Activated CD8-positive, alpha-beta memory T cell treated with anti-CD3 and anti-CD28 coated beads, Interleukin-2, amount 50 U/mL, for 4 hours (primary cell): Measurements from ENCODE around the gene ZNF521.

Source experiments
- DNase-seq: peaks from one replicate; pipeline ENCODE4 v3.0.0-alpha.2; 2020

The ZNF521 gene

DNA sequence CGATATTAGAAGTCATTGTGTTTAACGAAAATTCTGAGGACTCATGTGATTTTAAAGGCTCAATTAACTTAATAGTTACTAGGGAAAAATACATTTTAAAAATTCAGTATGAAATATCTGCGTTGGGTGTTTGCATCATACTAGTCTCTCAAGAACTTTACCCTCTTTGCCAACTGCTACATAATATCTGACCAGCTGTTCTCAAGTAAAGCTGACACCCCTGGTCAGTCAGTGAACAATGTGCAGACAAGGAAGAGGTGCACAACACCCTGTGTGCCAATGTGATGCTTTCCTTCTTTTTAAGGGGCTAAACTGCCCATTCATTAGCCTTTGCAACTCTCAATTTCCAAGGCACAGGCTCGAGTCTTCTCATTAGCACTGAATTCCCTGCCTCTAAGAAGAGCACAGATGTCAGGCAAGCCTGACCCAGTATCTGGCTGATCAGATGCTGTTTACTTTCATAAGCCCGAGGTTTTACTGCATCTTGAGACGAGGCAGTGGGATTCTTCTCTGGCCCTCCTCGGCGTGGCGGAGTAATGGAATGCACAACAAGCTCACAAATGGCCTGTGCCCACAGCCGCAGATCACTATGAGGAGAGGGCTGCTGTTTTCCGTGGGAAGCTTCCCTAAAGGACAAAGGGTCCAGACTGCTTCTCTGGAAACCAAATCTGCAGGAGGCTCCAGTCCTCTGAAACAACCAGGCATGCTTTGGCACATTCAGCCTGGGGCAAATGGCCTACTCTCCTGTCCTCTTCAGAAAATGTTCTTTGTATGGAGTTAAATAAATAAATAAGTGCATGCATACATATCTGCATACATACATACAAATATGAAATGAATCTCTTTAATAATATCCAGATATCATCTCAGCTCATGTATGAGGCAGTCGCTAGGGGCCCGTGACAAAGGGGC is 240.3 kb downstream of the ZNF521 start:
- no peak for DNase-seq

DNA sequence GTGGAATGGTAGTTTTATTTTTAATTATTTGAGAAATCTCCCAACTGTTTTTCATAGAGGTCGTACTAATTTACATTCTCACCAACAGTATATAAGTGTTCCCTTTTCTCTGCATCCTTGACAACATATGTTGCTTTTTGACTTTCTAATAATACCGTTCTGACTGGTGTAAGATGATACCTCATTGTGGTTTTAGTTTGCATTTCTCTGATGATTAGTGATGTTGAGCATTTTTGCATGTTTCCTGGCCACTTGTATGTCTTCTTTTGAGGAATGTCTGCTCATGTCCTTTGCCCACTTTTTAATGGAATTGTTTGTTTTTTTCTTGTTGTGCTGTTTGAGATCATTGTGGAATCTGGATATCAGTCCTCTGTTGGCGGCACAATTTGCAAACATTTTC is 242.5 kb downstream of the ZNF521 start:
- DNase-seq, result no peak

DNA sequence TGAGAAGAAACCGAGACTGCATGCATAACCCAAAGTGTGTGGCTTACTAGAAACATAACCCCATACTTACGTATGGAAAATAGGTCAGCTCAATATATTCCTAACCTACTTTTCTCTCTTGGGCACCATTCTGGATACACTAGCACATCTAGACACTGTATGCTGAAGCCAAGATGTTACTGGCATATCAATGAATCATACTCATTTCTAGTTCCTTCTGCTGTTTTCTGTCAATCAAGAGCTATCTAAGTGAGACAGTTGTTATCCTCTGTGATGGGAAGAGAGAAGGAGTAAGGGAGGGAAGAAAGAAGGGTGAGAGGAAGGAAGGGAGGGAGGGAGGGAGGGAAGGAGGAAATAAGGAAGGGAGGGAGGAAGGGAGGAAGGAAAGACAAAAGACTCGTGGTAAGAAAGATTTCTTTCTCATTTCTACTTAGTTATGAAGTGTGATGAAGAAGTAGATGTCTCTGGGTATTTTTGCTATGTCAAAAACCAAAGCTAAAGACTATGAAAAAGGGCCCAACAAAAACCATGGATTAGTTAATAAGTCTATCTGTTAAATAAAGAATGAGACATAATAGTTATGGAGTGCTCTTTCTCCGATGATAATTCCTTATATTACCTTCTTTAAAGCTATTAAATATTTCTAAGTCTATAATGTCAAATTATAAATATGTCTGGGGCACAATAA is 248.4 kb downstream of the ZNF521 start:
- no peak for DNase-seq

DNA sequence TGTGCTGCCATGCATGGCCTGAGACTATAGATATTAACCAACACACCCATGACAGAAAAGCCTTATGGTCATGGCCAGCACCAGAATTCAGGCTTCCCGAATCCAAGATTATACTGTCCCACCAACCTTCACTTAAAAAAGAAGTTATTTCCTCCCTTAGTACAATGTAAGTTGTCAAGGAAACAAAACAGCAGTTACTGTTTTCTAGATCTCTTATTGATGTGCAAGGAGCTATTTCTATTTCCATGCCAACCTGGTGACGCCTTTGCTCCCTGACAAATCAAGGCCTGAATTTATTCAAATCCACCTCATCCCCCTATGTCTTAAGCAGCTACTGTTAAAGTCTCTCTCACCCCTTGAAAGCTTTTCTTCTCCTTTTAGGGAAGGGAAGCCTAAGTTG is 249.3 kb downstream of the ZNF521 start:
- no peak for DNase-seq

DNA sequence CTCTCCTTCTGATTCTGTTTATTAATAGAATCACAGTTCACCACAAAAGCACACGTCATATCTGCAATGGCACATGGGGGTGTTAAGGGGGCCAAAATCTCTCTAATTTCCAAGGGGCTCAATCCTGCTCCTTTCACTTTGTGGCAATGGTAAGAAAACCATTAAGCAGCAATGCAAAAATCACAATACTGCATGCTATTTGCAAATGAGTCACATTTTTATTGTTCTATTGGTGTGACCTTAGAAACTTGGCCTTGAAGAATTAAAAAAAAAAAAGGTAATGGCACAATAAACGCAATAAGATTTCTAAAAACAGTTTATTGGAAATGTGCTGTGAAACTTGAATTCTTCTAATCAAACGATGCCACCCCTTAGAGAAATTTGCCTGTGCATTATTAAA is 251.5 kb downstream of the ZNF521 start:
- no peak for DNase-seq

DNA sequence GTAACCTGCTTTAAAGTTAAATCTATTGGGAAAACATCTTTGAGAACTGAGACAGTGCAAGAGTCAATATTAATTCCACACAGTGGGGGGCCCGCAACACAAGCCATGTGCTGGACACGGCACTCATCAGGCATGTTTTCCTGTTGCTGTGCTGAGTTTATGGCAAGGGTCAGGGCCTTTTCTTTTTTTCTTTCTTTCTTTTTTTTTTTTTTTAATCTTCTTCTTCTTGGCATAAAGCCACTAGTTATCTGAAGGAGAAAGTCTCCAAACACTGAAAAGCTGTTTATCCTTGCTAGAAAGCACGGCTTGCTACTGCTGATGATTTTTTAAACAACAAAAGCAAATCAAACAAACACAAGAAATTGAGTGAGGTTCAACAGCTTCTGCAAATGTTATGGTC is 252.1 kb downstream of the ZNF521 start:
- DNase-seq, result no peak

DNA sequence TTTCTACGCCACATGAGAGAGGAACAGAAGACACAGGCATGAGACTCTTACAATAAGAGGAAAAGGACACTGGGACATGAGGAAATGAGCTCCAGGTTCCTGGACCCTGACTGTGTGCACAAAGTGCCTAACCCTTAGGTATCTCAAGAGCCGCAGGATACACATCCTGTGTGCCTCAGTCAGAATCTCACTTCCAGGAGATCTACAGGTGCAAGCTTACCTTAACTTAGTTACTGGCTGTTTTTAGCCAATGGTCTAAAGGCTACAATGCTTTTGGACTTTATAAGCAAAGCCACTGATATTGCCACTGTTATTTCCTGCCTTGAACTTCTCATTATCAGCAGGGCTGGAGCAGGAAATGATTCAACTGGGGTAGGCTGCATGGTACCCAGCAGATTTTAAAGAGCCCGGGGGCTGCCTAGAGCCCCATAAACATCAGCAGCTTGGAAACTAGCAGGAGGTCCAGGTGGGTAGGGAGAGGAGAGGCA is 254.4 kb downstream of the ZNF521 start:
- DNase-seq, result no peak

DNA sequence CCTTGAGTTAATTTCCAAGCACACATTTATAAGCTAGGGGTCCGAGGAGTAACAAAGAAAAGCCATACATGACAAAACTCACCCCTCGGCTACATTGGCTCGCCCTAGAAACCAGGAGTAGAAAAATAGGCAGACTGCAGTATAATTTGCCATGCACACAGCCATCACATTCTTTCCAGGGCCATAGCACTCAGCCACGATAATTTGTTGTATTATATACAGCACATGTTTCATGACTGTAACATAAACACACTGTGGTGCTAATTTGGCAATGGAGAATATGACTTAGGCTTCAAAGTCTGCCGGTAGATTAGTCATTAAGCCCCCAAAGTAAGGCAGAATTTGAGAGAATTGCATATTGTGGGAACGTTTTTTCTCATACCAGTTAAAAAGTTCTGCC is 254.9 kb downstream of the ZNF521 start:
- no peak for DNase-seq

DNA sequence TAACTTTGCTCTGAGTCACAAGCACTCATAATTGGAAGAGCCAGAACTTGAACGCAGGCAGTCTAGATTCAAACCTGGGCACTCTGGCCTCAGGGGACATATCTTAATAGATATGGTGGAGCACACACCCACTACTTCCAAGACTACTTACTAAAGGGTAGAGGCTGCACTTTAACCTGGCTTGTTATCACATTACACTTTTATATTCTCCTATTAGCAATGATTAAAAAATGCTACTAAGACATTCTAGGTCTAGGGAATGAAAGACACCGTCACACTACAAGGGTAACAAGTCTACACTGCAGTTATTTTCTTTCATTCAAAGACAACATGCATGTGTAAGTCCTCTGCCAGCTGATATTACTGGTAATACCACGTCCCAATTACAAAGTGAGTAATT is 258.8 kb downstream of the ZNF521 start:
- no peak for DNase-seq

DNA sequence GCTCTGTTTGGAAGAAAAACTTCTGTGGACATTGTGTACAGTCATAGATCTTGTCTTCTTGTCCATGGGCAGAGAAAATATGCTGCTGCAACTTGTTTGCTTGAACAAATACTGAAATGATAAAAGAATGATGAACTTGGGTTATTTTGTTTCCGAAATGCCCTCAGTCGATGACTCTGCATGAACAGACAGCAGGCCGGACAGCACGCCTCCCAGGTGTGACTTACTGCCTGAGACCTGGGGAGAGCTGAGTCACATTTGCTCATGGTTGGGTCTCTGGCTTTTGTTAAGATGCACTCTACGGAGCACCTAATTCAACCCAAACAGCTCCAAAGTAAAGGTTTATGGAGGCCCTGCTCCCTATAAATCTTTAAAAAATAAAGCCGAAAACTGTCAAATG is 262.5 kb downstream of the ZNF521 start:
- no peak for DNase-seq

DNA sequence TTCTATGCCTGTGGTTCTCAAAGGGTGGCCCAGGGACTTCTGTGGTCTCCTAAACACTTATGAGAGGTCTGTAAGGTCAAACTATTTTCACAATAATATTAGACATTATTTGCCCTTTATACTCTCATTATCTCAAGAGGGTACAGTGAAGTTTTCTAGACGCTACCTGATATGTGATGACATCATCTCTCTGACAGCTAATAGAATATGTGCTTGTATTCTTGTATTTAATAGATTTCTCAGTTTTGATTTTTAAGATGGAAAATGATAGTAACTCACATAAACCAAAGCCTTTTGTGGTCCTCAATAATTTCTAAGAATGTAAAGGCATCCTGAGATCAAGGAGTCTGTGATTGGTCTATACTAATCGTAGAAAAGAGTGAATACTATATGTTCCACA is 265.1 kb downstream of the ZNF521 start:
- no peak for DNase-seq

DNA sequence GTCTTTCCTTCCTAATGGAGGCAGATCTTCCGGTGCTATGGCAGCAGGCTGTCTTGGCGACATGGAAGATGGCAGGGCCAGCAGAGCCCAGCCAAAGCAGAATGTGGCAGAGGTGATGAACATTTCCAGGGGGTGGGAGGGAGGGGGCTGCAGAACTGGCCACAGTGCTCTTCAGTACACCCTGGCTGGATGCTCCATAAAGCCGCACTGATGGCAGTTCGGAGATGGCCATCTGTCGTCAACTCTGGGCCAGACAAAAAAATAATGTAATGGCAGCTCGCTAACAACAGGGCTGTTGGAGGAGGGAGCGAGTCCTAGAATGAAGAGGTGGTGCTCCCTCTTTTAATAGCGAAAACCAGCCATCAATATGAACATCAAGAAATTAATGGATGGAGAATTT is 271.0 kb downstream of the ZNF521 start:
- no peak for DNase-seq

DNA sequence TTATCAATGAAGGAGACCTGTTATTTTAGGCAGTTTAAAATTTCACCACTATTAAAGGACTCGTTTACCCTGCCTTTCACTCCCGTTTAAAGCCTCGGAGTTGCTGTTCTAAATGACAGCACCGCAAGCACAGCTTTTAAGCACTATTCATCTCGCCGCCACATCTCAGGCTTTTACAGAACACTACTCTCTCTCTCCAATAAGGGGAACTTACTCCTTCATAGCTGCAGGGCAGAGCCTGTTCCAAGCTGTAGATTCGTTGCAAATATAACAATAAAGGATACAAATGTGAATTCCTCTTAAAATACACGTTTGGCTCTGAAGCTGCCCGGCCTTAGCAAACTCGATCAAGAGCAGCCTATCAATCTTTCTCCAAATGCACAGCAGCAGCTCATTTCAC is 271.8 kb downstream of the ZNF521 start:
- no peak for DNase-seq

DNA sequence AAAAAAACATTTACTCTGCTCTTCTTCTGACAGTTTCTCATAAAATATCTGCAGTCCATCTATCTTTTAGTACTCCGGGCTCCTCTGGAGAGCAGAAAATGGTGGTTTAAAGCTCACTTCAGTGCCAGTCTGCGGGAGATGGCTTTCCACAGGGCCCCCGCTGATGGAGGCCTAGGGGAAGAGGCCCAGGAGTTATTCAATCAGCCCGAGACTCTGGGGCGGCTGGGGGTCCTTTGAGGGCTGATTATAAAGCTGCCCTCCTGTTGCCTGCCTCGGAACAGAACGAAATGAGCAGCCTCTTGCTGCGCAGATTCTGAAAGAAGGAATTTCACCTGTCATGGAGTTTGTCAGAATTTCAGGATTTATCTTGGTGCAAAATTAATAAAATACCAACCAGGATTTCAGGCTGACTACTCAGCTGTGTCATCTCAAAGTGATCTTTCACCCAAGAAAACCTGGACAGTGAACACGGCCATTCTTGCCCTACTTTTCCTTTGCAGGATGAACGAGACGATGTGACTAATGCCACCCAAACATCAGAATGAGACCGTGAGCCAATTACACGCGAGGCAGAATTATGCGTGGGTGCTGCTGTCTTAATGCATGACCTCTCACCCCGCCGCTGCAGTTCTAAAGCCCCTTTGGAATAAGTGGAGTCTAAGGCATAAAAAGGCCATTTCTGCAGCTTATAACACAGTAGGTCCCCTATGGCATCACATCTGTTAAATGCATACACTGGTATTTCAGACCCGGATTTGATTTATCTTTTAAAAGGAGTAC is 273.8 kb downstream of the ZNF521 start:
- no peak for DNase-seq

DNA sequence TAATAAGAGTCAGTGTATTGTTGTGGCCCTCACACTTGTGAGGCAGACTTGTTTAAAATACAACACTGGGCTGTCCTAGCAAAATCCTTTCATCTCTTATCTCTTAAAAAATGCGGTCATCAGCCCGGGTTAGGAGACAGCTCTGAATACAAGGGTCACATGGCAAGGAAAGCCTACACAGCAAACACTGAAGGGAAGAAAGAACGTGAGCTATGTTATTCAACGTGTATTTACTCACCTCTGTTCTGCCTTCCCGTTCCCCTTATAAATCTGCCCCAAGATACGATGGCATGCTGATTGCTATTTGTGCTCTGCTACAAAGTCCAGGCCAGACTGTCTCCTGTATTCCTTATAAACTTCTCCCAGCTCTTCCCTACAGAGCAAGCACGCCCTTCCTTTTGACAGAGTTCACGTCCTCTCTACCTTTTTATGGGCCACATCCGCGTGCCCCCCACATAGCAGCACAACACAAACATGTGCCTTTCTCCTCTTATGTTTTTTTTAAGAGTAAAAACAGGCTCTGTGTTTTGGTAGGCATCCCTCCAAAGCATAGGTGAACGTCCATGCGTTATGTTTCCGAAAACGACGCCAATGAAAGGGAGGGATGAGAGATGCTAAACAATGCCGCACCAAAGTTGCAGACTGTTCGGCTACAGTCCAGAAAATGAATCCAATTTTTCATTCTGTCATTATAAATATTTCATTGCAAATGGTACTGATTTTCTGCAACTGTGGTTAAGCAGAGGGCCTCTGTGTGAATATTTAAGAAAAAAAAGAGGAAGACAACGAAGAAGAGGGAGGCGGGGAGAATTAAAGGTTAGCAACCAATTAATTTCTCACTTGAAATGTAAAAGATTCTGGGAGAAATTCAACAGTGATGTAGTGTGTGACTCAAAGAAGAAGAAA is 274.7 kb downstream of the ZNF521 start:
- no peak for DNase-seq

DNA sequence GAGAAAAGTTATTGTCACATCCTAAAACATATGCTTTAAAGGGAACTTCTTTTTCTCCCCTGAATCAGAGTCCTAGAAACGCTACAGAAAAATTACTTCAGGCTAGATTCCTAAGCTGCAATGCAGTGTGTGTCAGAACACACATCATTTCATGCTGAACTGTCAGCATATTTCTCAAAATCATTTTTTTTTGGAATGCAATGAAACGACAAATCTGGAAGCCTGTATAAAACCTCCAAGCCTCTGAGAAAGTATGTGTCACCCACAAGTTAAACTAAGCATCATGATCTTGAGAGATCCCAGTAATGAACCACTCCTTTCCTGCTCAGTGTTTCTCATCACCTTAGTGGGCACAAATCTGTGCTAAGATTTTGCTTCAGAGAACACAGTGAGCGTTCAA is 276.2 kb downstream of the ZNF521 start:
- no peak for DNase-seq

DNA sequence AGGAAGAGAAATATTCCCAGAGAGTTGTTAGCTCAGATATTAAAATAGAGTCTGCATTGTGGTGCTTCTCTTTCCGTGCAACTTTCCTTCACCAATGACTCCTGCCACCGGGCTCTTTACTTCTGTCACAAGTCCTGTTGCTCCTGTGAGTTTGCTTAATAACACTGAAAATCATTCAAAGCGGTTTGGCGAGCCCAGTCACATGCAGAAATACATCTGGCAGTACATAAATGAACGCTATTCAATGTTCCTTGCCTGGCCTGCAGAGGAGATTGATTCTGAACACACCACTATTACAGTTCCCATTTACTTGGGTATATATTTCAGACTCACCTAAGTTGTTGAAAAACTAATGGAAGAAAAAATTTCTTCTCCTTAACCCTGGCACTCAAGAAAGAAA is 276.6 kb downstream of the ZNF521 start:
- DNase-seq, result no peak

DNA sequence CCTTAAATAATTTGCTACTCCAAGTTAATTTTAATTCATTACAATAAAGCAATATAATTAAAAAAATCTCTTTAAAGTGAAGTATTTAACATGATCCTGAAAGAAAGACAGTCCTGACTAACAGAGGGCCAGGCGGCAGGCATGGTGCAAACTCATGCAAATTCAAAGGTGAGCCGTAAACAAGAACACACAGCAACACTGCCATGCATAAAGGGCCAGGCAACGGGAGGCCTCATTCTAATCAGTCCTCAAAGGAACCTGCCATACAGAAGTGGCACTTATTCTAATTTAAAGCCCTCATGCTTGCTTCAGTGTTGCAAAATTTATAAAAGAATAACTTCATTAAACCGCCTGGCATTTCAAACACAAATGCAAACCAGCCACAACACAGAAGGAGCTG is 277.0 kb downstream of the ZNF521 start:
- no peak for DNase-seq

DNA sequence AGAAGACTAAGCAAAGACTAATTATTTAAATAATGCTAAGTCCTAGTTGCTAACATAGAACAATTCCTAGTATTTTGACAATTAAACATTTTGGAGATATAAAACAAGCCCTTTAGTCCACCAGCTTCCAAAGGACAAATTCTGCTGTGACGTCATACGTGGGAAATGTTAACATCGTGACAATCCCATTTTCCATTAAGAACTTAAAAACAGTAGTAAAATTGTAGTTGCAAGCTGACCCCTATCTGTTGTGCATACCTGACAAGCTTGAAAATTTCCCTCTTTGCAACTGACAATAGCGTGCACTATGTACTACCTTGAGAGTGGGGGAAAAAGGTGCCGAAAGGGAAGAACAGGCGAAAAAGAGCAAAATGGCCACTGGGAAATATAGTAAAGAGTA is 279.8 kb downstream of the ZNF521 start:
- no peak for DNase-seq

DNA sequence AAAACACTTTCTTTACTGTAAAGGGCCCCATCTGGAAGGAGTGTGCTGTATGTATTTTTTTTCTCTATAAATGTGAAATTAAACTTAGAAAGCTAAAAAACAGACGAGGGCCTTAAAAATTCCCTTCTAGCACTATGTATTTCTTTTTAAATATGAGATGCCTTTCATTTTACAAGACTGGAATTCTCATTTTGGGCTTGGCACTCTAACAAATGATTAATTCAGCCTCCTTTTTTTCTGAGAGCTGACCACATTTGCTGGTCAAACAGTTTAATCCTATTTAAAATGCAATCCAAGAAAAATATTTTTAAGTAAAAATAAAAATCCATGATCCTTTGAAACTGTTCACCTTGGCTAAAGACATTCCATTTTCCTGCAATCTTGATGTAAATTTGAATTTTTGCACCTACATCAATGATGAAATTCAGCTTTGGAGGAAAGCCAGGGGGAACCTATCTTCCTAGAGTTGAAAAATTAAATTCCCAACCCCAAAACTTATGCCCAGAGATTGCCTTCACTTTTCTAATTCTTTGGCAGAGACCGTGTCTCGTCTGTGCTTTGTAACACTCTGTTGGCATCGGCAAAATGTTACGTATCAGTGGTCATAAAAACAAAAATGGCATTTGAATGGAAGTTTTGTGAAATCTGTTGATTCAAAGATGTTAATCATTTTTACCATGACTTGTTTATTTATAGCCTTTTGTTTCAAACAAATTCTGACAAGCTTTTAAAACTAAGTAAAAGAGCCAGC is 284.5 kb downstream of the ZNF521 start:
- no peak for DNase-seq

DNA sequence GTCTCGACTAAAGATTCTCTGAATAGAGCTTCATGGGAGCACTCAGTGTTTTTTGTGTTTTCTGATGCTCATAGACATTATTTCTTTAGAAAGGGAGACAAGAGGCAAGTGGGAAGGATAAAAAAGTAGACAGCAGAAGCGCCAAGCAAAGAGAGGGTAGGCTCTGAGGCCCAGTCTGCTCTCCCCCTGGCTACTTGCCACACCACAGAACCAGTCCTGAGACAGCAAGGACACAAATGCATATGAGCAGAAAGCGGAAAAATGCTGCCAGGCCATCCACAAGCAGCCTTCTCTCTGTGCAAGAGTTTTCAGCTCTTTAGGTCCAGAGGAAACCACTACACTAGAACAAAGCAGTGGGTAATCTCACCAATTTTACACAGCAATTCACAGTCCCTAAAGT is 285.4 kb downstream of the ZNF521 start:
- DNase-seq, result no peak

DNA sequence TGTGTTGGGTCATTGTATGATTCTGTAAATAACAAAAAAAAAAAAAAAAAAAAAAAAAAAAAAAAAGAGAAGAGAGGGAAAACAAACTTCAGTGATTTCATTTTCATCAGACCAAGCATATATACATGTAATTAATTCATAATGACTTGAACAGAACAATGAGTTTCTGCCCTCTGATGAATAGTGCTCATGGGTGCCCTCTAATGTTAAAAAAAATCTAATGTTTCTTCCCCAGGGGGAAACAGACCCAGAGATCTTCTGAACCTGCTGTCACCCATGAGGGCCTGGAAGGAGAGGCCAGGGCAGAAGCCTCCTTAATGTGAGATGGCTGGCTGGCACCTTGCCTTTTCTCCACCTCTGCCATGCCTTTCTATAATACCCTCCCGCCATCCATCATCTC is 289.2 kb downstream of the ZNF521 start:
- no peak for DNase-seq
